B cell (primary cell): ENCODE measurements around the gene UBE2R2.

ENCODE experiments used
- EZH2 ChIP-seq: IDR thresholded peaks from 2 replicates; pipeline ENCODE4 v1.6.1; 2012; ENCODE audit warnings: borderline replicate concordance, low read depth, mild to moderate bottlenecking, moderate library complexity, low read length; ENCODE audit not compliant: insufficient read depth, poor library complexity, severe bottlenecking
- TF ChIP-seq, protein P1 (sequence below): fragments of 200-600 bp; IDR thresholded peaks from one replicate; pipeline ENCODE4 v1.8.0; 2022; ENCODE audit warnings: antibody characterized with exemption, mild to moderate bottlenecking

DNA sequence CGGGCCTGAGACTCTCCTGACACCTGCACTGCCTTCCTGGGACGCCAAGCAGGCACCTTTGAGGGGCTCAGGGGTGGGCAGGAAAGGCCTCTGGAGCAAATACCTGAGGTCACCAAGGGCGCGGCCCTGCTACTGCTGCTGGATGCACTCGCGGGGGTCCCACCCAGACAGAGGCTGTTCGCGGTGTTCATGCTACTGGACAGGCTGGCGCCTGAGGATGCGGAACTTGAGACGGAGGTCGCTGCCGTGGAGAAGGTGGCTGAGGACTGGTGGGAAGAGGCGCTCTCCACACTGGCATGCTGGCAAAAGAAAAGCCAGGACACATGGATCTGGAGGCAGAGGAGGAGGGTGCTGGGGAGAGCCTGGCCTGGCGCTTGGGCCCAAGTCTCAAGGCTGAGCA, 110.7 kb downstream of the UBE2R2 start:
- TF ChIP-seq, protein P1, sequence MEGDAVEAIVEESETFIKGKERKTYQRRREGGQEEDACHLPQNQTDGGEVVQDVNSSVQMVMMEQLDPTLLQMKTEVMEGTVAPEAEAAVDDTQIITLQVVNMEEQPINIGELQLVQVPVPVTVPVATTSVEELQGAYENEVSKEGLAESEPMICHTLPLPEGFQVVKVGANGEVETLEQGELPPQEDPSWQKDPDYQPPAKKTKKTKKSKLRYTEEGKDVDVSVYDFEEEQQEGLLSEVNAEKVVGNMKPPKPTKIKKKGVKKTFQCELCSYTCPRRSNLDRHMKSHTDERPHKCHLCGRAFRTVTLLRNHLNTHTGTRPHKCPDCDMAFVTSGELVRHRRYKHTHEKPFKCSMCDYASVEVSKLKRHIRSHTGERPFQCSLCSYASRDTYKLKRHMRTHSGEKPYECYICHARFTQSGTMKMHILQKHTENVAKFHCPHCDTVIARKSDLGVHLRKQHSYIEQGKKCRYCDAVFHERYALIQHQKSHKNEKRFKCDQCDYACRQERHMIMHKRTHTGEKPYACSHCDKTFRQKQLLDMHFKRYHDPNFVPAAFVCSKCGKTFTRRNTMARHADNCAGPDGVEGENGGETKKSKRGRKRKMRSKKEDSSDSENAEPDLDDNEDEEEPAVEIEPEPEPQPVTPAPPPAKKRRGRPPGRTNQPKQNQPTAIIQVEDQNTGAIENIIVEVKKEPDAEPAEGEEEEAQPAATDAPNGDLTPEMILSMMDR, result no peak
- TF ChIP-seq EZH2, result no peak
